ENCODE data around the gene C3orf62.

The C3orf62 gene

DNA sequence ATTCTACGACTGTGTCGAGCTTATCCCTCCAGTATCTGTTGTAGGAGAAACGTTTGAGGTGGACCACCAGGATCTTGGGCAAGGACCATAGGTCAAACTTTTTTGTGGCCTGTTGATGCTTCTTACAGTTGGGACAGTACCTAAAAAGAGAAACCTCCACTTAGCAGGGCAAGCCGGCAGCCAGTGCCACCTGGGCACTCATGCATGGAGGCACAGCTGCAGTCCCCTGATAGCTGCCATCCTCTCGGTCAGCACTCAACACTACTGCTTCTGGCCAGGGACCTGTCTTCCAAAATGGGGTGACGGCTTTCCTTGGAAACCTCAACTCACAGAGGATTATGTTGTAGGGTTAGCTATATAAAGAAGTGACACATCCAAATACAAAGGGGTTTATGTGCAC is 7.0 kb upstream of the C3orf62 start:
- H4K20me1 ChIP-seq (ENCODE audit: control insufficient read depth, insufficient read depth, low read depth, low read length), result no peaks in the 10 kb centered on the region
- no peak overlapping the region for H3K4me2 ChIP-seq (ENCODE audit: low read length)
- no peaks in the 10 kb centered on the region for H3K9me2 ChIP-seq (replicated peaks; ENCODE audit: control insufficient read depth, low read length)
- no peak overlapping the region for H3K4me3 ChIP-seq (ENCODE audit: low read length)
- no peaks in the 10 kb centered on the region for H3F3A ChIP-seq (ENCODE audit: control insufficient read depth, insufficient read depth)
- H3K36me3 ChIP-seq (ENCODE audit: control insufficient read depth, low read length), result peaks cover 59% of the 10 kb centered on the region
- TF ChIP-seq EZH2phosphoT487 (IDR thresholded peaks at IDR 0.05; ENCODE audit: borderline replicate concordance, low read length), result no peak
- TF ChIP-seq, protein P1, sequence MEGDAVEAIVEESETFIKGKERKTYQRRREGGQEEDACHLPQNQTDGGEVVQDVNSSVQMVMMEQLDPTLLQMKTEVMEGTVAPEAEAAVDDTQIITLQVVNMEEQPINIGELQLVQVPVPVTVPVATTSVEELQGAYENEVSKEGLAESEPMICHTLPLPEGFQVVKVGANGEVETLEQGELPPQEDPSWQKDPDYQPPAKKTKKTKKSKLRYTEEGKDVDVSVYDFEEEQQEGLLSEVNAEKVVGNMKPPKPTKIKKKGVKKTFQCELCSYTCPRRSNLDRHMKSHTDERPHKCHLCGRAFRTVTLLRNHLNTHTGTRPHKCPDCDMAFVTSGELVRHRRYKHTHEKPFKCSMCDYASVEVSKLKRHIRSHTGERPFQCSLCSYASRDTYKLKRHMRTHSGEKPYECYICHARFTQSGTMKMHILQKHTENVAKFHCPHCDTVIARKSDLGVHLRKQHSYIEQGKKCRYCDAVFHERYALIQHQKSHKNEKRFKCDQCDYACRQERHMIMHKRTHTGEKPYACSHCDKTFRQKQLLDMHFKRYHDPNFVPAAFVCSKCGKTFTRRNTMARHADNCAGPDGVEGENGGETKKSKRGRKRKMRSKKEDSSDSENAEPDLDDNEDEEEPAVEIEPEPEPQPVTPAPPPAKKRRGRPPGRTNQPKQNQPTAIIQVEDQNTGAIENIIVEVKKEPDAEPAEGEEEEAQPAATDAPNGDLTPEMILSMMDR (IDR thresholded peaks at IDR 0.05; ENCODE audit: low read depth, low read length, poor library complexity, severe bottlenecking), result no peak
- H3K27ac ChIP-seq (ENCODE audit: low read depth, low read length), result no peak overlapping the region
- no peaks in the 10 kb centered on the region for H3K9me3 ChIP-seq (ENCODE audit: control insufficient read depth, insufficient read depth, low read length)
- H3K4me1 ChIP-seq (ENCODE audit: control insufficient read depth, low read length), result 0 out of 2 replicates have a peak, but pooled peaks cover 3% of the 10 kb centered on the region
- H3K27me3 ChIP-seq (ENCODE audit: control insufficient read depth, low read length), result no peaks in the 10 kb centered on the region
- H3K79me2 ChIP-seq (ENCODE audit: control insufficient read depth, low read length), result no peaks in the 10 kb centered on the region

DNA sequence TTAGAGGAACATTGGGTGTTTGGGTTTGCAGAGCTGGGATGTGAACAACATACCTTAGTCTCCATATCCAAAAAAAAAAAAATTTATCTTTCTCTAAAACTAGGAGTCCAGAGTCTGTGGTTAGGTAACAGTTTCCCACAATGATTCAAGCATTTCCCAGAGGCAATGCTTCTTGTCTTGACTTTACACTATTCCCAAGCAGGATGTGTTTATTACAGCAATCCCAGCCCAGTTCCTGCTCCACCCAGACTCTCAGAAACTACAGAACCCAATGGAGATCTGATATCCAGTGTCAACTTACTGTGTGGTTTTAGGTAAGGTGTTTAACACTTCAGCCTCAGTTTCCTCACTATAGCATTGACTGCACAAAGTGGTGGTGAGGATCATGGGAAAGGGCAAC is 2.3 kb upstream of the C3orf62 start:
- no peaks in the 10 kb centered on the region for H3K9me3 ChIP-seq (ENCODE audit: control insufficient read depth, insufficient read depth, low read length)
- H3K9me2 ChIP-seq (replicated peaks; ENCODE audit: control insufficient read depth, low read length), result no peaks in the 10 kb centered on the region
- H3K27me3 ChIP-seq (ENCODE audit: control insufficient read depth, low read length), result no peaks in the 10 kb centered on the region
- H3K27ac ChIP-seq (ENCODE audit: low read depth, low read length), result no peak overlapping the region
- TF ChIP-seq EZH2phosphoT487 (IDR thresholded peaks at IDR 0.05; ENCODE audit: borderline replicate concordance, low read length), result no peak
- TF ChIP-seq, protein P1 (IDR thresholded peaks at IDR 0.05; ENCODE audit: low read depth, low read length, poor library complexity, severe bottlenecking), result no peak
- peaks cover 40% of the 10 kb centered on the region for H3K36me3 ChIP-seq (ENCODE audit: control insufficient read depth, low read length)
- H3K79me2 ChIP-seq (ENCODE audit: control insufficient read depth, low read length), result no peaks in the 10 kb centered on the region
- no peak overlapping the region for H3K4me2 ChIP-seq (ENCODE audit: low read length)
- H3F3A ChIP-seq (ENCODE audit: control insufficient read depth, insufficient read depth), result peaks cover 11% of the 10 kb centered on the region; the same call in 1 of the 2 replicates
- no peaks in the 10 kb centered on the region for H4K20me1 ChIP-seq (ENCODE audit: control insufficient read depth, insufficient read depth, low read depth, low read length)
- H3K4me3 ChIP-seq (ENCODE audit: low read length), result no peak overlapping the region
- H3K4me1 ChIP-seq (ENCODE audit: control insufficient read depth, low read length), result peaks cover 24% of the 10 kb centered on the region

DNA sequence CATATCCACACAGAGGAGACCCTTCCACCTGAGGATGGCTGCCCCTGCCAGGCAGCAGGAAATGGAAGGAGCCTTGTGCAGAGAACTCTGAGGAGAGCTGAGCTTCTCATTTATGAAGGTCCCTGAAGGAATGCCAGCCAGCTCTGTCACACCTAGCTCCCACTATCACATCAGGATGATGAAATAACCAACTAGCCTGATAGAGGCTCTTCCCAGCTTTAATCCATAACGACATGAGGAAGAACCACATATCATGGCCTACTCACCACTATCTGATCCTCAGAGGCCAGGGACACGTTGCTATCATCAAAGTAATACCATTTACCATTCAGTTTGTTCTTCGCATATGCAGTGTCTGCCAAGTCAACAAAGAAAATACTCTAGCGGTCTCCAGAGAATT is 1.5 kb upstream of the C3orf62 start:
- H3K4me3 ChIP-seq (ENCODE audit: low read length), result no peak overlapping the region
- peaks cover 21% of the 10 kb centered on the region for H3K4me1 ChIP-seq (ENCODE audit: control insufficient read depth, low read length)
- no peaks in the 10 kb centered on the region for H3K27me3 ChIP-seq (ENCODE audit: control insufficient read depth, low read length)
- H3K9me2 ChIP-seq (replicated peaks; ENCODE audit: control insufficient read depth, low read length), result no peaks in the 10 kb centered on the region
- H3F3A ChIP-seq (ENCODE audit: control insufficient read depth, insufficient read depth), result peaks cover 11% of the 10 kb centered on the region; the same call in 1 of the 2 replicates
- H3K9me3 ChIP-seq (ENCODE audit: control insufficient read depth, insufficient read depth, low read length), result no peaks in the 10 kb centered on the region
- H3K79me2 ChIP-seq (ENCODE audit: control insufficient read depth, low read length), result no peaks in the 10 kb centered on the region
- TF ChIP-seq, protein P1 (IDR thresholded peaks at IDR 0.05; ENCODE audit: low read depth, low read length, poor library complexity, severe bottlenecking), result no peak
- no peak for TF ChIP-seq EZH2phosphoT487 (IDR thresholded peaks at IDR 0.05; ENCODE audit: borderline replicate concordance, low read length)
- H4K20me1 ChIP-seq (ENCODE audit: control insufficient read depth, insufficient read depth, low read depth, low read length), result no peaks in the 10 kb centered on the region
- peaks cover 32% of the 10 kb centered on the region for H3K36me3 ChIP-seq (ENCODE audit: control insufficient read depth, low read length)
- no peak overlapping the region for H3K4me2 ChIP-seq (ENCODE audit: low read length)
- no peak overlapping the region for H3K27ac ChIP-seq (ENCODE audit: low read depth, low read length)

Data from DOHH2 (cell line).